Thymus (tissue), 11 donors: Measurements from ENCODE around the gene ZNF747. TPM values are rescaled to one million over a fixed set of nuclear protein-coding genes. Genes with fewer than 3 reads are reported as not detected.

Experiments
- DNase-seq, 9 donors: peaks; one replicate each; pipeline ENCODE4 v3.0.0-alpha.2; 2013; ENCODE audit warnings: low spot score in 9 of 9, low read depth in 6 of 9, missing footprints in 1 of 9
- H3K27ac ChIP-seq, 2 donors: one replicate each; pipeline ENCODE4 v1.5.1; 2013; ENCODE audit warnings: control low read depth in 1 of 2, low read depth in 1 of 2, low read length in 1 of 2, mild to moderate bottlenecking in 1 of 2, moderate library complexity in 1 of 2
- H3K27me3 ChIP-seq, 2 donors: one replicate each; pipeline ENCODE4 v1.5.1; 2013; ENCODE audit warnings: low read length in 1 of 2; ENCODE audit not compliant: control insufficient read depth in 2 of 2, insufficient read depth in 1 of 2
- H3K36me3 ChIP-seq, 2 donors: one replicate each; pipeline ENCODE4 v1.5.1; 2013; ENCODE audit warnings: low read length in 1 of 2, mild to moderate bottlenecking in 1 of 2, moderate library complexity in 1 of 2; ENCODE audit not compliant: control insufficient read depth in 2 of 2, insufficient read depth in 2 of 2
- H3K4me1 ChIP-seq, 2 donors: one replicate each; pipeline ENCODE4 v1.5.1; 2013; ENCODE audit warnings: low read length in 2 of 2; ENCODE audit not compliant: control insufficient read depth in 2 of 2, insufficient read depth in 2 of 2
- H3K4me3 ChIP-seq, 2 donors: one replicate each; pipeline ENCODE4 v1.5.1; 2013; ENCODE audit warnings: low read length in 2 of 2, control low read depth in 1 of 2, mild to moderate bottlenecking in 1 of 2
- H3K9me3 ChIP-seq, 2 donors: one replicate each; pipeline ENCODE4 v1.5.1; 2013; ENCODE audit warnings: low read length in 1 of 2, mild to moderate bottlenecking in 1 of 2; ENCODE audit not compliant: control insufficient read depth in 2 of 2, insufficient read depth in 1 of 2
- WGBS: extraction: QIAGEN DNeasy Blood & Tissue Kit; methylation state at CpG from one replicate; pipeline ENCODE4 v1.1.7; 2013; 5-methylcytosine and 5-hydroxymethylcytosine counted together
- polyA plus RNA-seq: library from polyadenylated mRNA; stranded (reverse); fragments of 200-250 nt; gene quantifications from one replicate; pipeline ENCODE4 v1.2.3, GENCODE V29; 2013
- total RNA-seq: library from RNA; stranded (reverse); fragments of 120-200 nt; gene quantifications from one replicate; pipeline ENCODE4 v1.2.4, GENCODE V29; 2013
- donor health status: healthy.

The ZNF747 gene
- total and polyA plus RNA-seq, 2 donors = 7.3 to 9.8 TPM

- Histone ChIP-seq H3K27ac (peak overlapping the region; percentile 93 to 98), H3K36me3 (peaks cover 0 to 4% of the 10 kb centered on the region in 2 donors), H3K27me3 (no peaks in the 10 kb centered on the region), H3K4me1 (peaks cover 30 to 73% of the 10 kb centered on the region in 2 donors), H3K9me3 (no peaks in the 10 kb centered on the region), H3K4me3 (no peak overlapping the region)
- DNase-seq = no peak
- 96% methylated on average over 3 of the region's 3 CpGs for WGBS
Observed at GRCh38 chr16:30569281-30569680, 34.6 kb upstream of the ZNF747 start.

- peak overlapping the region; percentile 93 to 98 for H3K27ac ChIP-seq
- no peaks in the 10 kb centered on the region for H3K9me3 ChIP-seq
- DNase-seq = peak in 6 of 9 donors; percentile 72 to 91 (median 78)
Observed at GRCh38 chr16:30567991-30568638, 33.5 kb upstream of the ZNF747 start.

GRCh38 chr16:30567160-30567990 is 32.7 kb upstream of the ZNF747 start:
- peak overlapping the region; percentile 93 to 98 for H3K27ac ChIP-seq

More at GRCh38 chr16:30567991-30568638, 33.5 kb upstream of the ZNF747 start:
- H3K4me3 ChIP-seq = peak overlapping the region in 1 of 2 donors; percentile 16
- H3K4me1 ChIP-seq = peaks cover 28 to 69% of the 10 kb centered on the region in 2 donors
- H3K27me3 ChIP-seq = no peaks in the 10 kb centered on the region
- H3K36me3 ChIP-seq = peaks cover 0 to 4% of the 10 kb centered on the region in 2 donors
- WGBS = 8% methylated on average over 6 of the region's 6 CpGs

GRCh38 chr16:30566531-30566930 is 31.9 kb upstream of the ZNF747 start:
- Histone ChIP-seq H3K4me1 (peaks cover 28 to 60% of the 10 kb centered on the region in 2 donors), H3K27ac (no peak overlapping the region), H3K9me3 (no peaks in the 10 kb centered on the region), H3K4me3 (no peak overlapping the region), H3K36me3 (peaks cover 0 to 4% of the 10 kb centered on the region in 2 donors), H3K27me3 (peaks cover 0 to under 1% of the 10 kb centered on the region in 2 donors)
- no peak for DNase-seq
- WGBS = 98% methylated on average over 4 of the region's 4 CpGs

More at GRCh38 chr16:30567160-30567990, 32.7 kb upstream of the ZNF747 start:
- peak in 1 of 9 donors; percentile 23 for DNase-seq
- WGBS = 87% methylated on average over 14 of the region's 14 CpGs
- H3K4me3 ChIP-seq = no peak overlapping the region
- H3K4me1 ChIP-seq = peaks cover 27 to 62% of the 10 kb centered on the region in 2 donors
- H3K9me3 ChIP-seq = no peaks in the 10 kb centered on the region
- H3K27me3 ChIP-seq = no peaks in the 10 kb centered on the region
- H3K36me3 ChIP-seq = peaks cover 0 to 4% of the 10 kb centered on the region in 2 donors

GRCh38 chr16:30565984-30566383 is 31.3 kb upstream of the ZNF747 start:
- 90% methylated on average over 8 of the region's 8 CpGs for WGBS

GRCh38 chr16:30565526-30565925 is 30.9 kb upstream of the ZNF747 start:
- H3K4me1 ChIP-seq = peaks cover 29 to 62% of the 10 kb centered on the region in 2 donors

More at GRCh38 chr16:30565984-30566383, 31.3 kb upstream of the ZNF747 start:
- no peak overlapping the region for H3K27ac ChIP-seq
- peaks cover 0 to 4% of the 10 kb centered on the region in 2 donors for H3K36me3 ChIP-seq
- no peak for DNase-seq
- H3K27me3 ChIP-seq = peaks cover 0 to 6% of the 10 kb centered on the region in 2 donors
- H3K4me1 ChIP-seq = peaks cover 33 to 64% of the 10 kb centered on the region in 2 donors
- H3K4me3 ChIP-seq = no peak overlapping the region
- no peaks in the 10 kb centered on the region for H3K9me3 ChIP-seq

GRCh38 chr16:30562021-30562420 is 27.4 kb upstream of the ZNF747 start:
- Histone ChIP-seq H3K4me1 (peaks cover 12 to 41% of the 10 kb centered on the region in 2 donors), H3K36me3 (no peaks in the 10 kb centered on the region), H3K4me3 (no peak overlapping the region), H3K9me3 (peaks cover 0 to 5% of the 10 kb centered on the region in 2 donors), H3K27me3 (peaks cover 0 to 9% of the 10 kb centered on the region in 2 donors), H3K27ac (no peak overlapping the region)
- 97% methylated on average over 14 of the region's 14 CpGs for WGBS
- DNase-seq = no peak

More at GRCh38 chr16:30565526-30565925, 30.9 kb upstream of the ZNF747 start:
- H3K36me3 ChIP-seq = peaks cover 0 to 4% of the 10 kb centered on the region in 2 donors
- WGBS = 85% methylated on average over 7 of the region's 7 CpGs
- no peaks in the 10 kb centered on the region for H3K9me3 ChIP-seq
- peaks cover 0 to 7% of the 10 kb centered on the region in 2 donors for H3K27me3 ChIP-seq
- H3K27ac ChIP-seq = no peak overlapping the region
- DNase-seq = no peak
- H3K4me3 ChIP-seq = no peak overlapping the region

GRCh38 chr16:30561089-30561816 is 26.6 kb upstream of the ZNF747 start:
- peak overlapping the region in 1 of 2 donors; percentile 68 for H3K27ac ChIP-seq
- peak overlapping the region; percentile 43 to 48 for H3K4me3 ChIP-seq
- DNase-seq = peak in 1 of 9 donors; percentile 47
- peaks cover 0 to 3% of the 10 kb centered on the region in 2 donors for H3K36me3 ChIP-seq
- peaks cover 12 to 40% of the 10 kb centered on the region in 2 donors for H3K4me1 ChIP-seq
- peaks cover 0 to 5% of the 10 kb centered on the region in 2 donors for H3K9me3 ChIP-seq
- H3K27me3 ChIP-seq = peaks cover 0 to 9% of the 10 kb centered on the region in 2 donors
- 19% methylated on average over 46 of the region's 46 CpGs for WGBS
